H1 (cell line): ENCODE measurements around the gene ZNF598. TPM values are rescaled to one million over a fixed set of nuclear protein-coding genes. Genes with fewer than 3 reads are reported as not detected.

Source experiments
- CTCF ChIA-PET: fragments of 300-600 bp; sonication (Branson Sonifier 250); formaldehyde crosslinking; loops from one replicate; lab custom pipeline; 2021; ENCODE audit not compliant: partially characterized antibody; lab: Charles Lee
- POLR2A ChIA-PET: fragments of 300-600 bp; sonication (Branson Sonifier 250); formaldehyde crosslinking; loops from one replicate; lab custom pipeline; 2021; ENCODE audit warnings: inconsistent platforms; ENCODE audit not compliant: partially characterized antibody; lab: Charles Lee
- DNase-seq, 2 experiments: peaks; one replicate each; pipeline versions ENCODE4 v3.0.0 to v3.0.0-alpha.2; 2010 to 2022; ENCODE audit warnings: low spot score in 2 of 2, low read depth in 1 of 2, mixed read lengths in 1 of 2
- FAIRE-seq: peaks from 2 replicates; lab custom pipeline; 2011; peaks lifted over from hg19 to GRCh38; lab: Jason Lieb, UNC
- H2AFZ ChIP-seq: 2 replicates; pipeline ENCODE4 v1.8.1; 2012; ENCODE audit warnings: low read length, inconsistent platforms
- H2AK5ac ChIP-seq: 2 replicates; pipeline ENCODE4 v1.6.1; 2013; ENCODE audit warnings: low read depth, low read length
- H2BK120ac ChIP-seq: replicated peaks from 2 replicates; pipeline ENCODE3; 2013; ENCODE audit warnings: low read depth, low read length, inconsistent platforms
- H2BK12ac ChIP-seq: 2 replicates; pipeline ENCODE4 v1.6.1; 2013; ENCODE audit warnings: low read depth, low read length
- H2BK15ac ChIP-seq: 2 replicates; pipeline ENCODE4 v1.6.1; 2013; ENCODE audit warnings: low read length
- H2BK20ac ChIP-seq: 2 replicates; pipeline ENCODE4 v1.6.1; 2013; ENCODE audit warnings: low read length
- H2BK5ac ChIP-seq: 2 replicates; pipeline ENCODE4 v1.6.1; 2013; ENCODE audit warnings: low read depth, low read length
- H3K14ac ChIP-seq: 2 replicates; pipeline ENCODE4 v1.6.1; 2013; ENCODE audit warnings: inconsistent platforms; ENCODE audit not compliant: insufficient read length
- H3K18ac ChIP-seq: 2 replicates; pipeline ENCODE4 v1.6.1; 2013; ENCODE audit warnings: low read length; ENCODE audit errors: extremely low read depth
- H3K23ac ChIP-seq: 2 replicates; pipeline ENCODE4 v1.6.1; 2013; ENCODE audit warnings: inconsistent platforms; ENCODE audit not compliant: insufficient read length
- H3K23me2 ChIP-seq: 2 replicates; pipeline ENCODE4 v1.6.1; 2013; ENCODE audit warnings: low read depth, low read length
- H3K27ac ChIP-seq: 2 replicates; pipeline ENCODE4 v1.6.1; 2011; ENCODE audit warnings: low read depth, low read length, inconsistent platforms
- H3K27me3 ChIP-seq, 4 experiments: replicated peaks in 1 of 4; 1 replicate in 1 of 4; 2 replicates in 3 of 4; pipeline versions ENCODE4 v1.6.1 to v1.8.1; 2011 to 2013; ENCODE audit warnings: low read length in 3 of 4, mild to moderate bottlenecking in 3 of 4, inconsistent platforms in 2 of 4, mixed read lengths in 2 of 4, moderate library complexity in 1 of 4; ENCODE audit not compliant: control insufficient read depth in 3 of 4, insufficient read depth in 3 of 4; ENCODE audit errors: extremely low read depth in 1 of 4
- H3K36me3 ChIP-seq, 4 experiments: 2 replicates each; pipeline versions ENCODE4 v1.6.1 to v1.8.1; 2011 to 2013; ENCODE audit warnings: mild to moderate bottlenecking in 4 of 4, low read length in 3 of 4, moderate library complexity in 2 of 4, control low read depth in 1 of 4, inconsistent platforms in 1 of 4; ENCODE audit not compliant: insufficient read depth in 4 of 4, control insufficient read depth in 2 of 4
- H3K4ac ChIP-seq: replicated peaks from 2 replicates; pipeline ENCODE3; 2013; ENCODE audit warnings: low read length, low read depth, mixed read lengths, inconsistent platforms; ENCODE audit not compliant: insufficient read length
- H3K4me1 ChIP-seq, 4 experiments: replicated peaks in 1 of 4; 1 replicate in 1 of 4; 2 replicates in 3 of 4; pipeline versions ENCODE4 v1.6.1 to v1.8.1; 2011 to 2013; ENCODE audit warnings: low read length in 3 of 4, inconsistent platforms in 2 of 4, mixed read lengths in 1 of 4; ENCODE audit not compliant: insufficient read depth in 4 of 4, control insufficient read depth in 3 of 4
- H3K4me2 ChIP-seq, 2 experiments: 2 replicates each; pipeline versions ENCODE4 v1.6.1 to v1.8.1; 2011 to 2013; ENCODE audit warnings: low read depth in 2 of 2, low read length in 2 of 2, control low read depth in 1 of 2, inconsistent platforms in 1 of 2, mild to moderate bottlenecking in 1 of 2; ENCODE audit not compliant: insufficient read depth in 1 of 2
- H3K4me3 ChIP-seq, 4 experiments: fragments of 200-600, 300-600 bp in 1 of 4; sonication (generic), shearing (Covaris generic), sonication (Bioruptor Twin) in 1 of 4; 2 replicates each; pipeline versions ENCODE4 v1.5.1 to v1.8.1; 2011 to 2016; ENCODE audit warnings: low read length in 4 of 4, low read depth in 3 of 4, control low read depth in 2 of 4, inconsistent platforms in 2 of 4, mild to moderate bottlenecking in 2 of 4, mixed read lengths in 1 of 4, moderate library complexity in 1 of 4; ENCODE audit not compliant: insufficient read depth in 2 of 4; ENCODE audit errors: extremely low read depth in 1 of 4
- H3K56ac ChIP-seq: replicated peaks from 2 replicates; pipeline ENCODE3; 2013; ENCODE audit warnings: low read depth, mild to moderate bottlenecking, mixed read lengths, low read length, inconsistent platforms; ENCODE audit not compliant: insufficient read length
- H3K79me1 ChIP-seq: 2 replicates; pipeline ENCODE4 v1.6.1; 2013; ENCODE audit warnings: low read depth, low read length, control low read depth
- H3K79me2 ChIP-seq, 2 experiments: 2 replicates each; pipeline versions ENCODE4 v1.6.1 to v1.8.1; 2012 to 2013; ENCODE audit warnings: low read length in 2 of 2, mild to moderate bottlenecking in 2 of 2, inconsistent platforms in 1 of 2; ENCODE audit not compliant: insufficient read depth in 2 of 2, control insufficient read depth in 1 of 2
- H3K9ac ChIP-seq, 4 experiments: replicated peaks in 1 of 4; 1 replicate in 1 of 4; 2 replicates in 3 of 4; pipeline versions ENCODE4 v1.6.1 to v1.8.1; 2011 to 2013; ENCODE audit warnings: low read depth in 3 of 4, low read length in 3 of 4, control low read depth in 2 of 4, mild to moderate bottlenecking in 2 of 4, moderate library complexity in 2 of 4, inconsistent platforms in 1 of 4; ENCODE audit errors: extremely low read depth in 1 of 4
- H3K9me3 ChIP-seq, 2 experiments: 2 replicates each; pipeline versions ENCODE4 v1.6.1 to v1.8.1; 2012 to 2013; ENCODE audit warnings: mild to moderate bottlenecking in 2 of 2, moderate library complexity in 2 of 2, control low read depth in 1 of 2, inconsistent platforms in 1 of 2, low read depth in 1 of 2, low read length in 1 of 2, mixed read lengths in 1 of 2; ENCODE audit not compliant: insufficient read depth in 2 of 2
- H4K20me1 ChIP-seq, 2 experiments: replicated peaks in 1 of 2; 2 replicates each; pipeline versions ENCODE3 to v1.8.1; 2011 to 2013; ENCODE audit warnings: inconsistent platforms in 2 of 2, low read length in 2 of 2, mild to moderate bottlenecking in 1 of 2; ENCODE audit not compliant: insufficient read depth in 2 of 2, control insufficient read depth in 1 of 2
- H4K5ac ChIP-seq: 2 replicates; pipeline ENCODE4 v1.6.1; 2013; ENCODE audit warnings: low read length, low read depth, mixed read lengths, inconsistent platforms; ENCODE audit not compliant: insufficient read length
- H4K8ac ChIP-seq: 2 replicates; pipeline ENCODE4 v1.8.0; 2013; ENCODE audit warnings: mild to moderate bottlenecking, moderate library complexity, low read length, inconsistent platforms; ENCODE audit not compliant: insufficient read depth; ENCODE audit errors: extremely low read depth
- H4K91ac ChIP-seq: replicated peaks from 2 replicates; pipeline ENCODE3; 2013; ENCODE audit warnings: low read length, mixed read lengths, inconsistent platforms; ENCODE audit not compliant: insufficient read length
- BACH1 ChIP-seq: IDR thresholded peaks from 2 replicates; pipeline ENCODE4 v1.6.1; 2012; ENCODE audit warnings: low read length, improper control_type of control experiment
- HDAC2 ChIP-seq, 2 experiments: fragments of 300-600 bp in 1 of 2; sonication (generic) in 1 of 2; IDR thresholded peaks; 2 replicates each; pipeline ENCODE4 v1.6.1; 2011 to 2012; ENCODE audit warnings: low read depth in 2 of 2, low read length in 2 of 2, mild to moderate bottlenecking in 2 of 2, moderate library complexity in 2 of 2, borderline replicate concordance in 1 of 2, inconsistent platforms in 1 of 2
- POLR2A ChIP-seq, 2 experiments: IDR thresholded peaks; 1 replicate in 1 of 2; 2 replicates in 1 of 2; pipeline ENCODE4 v1.6.1; 2011; ENCODE audit warnings: low read depth in 2 of 2, low read length in 2 of 2, mild to moderate bottlenecking in 2 of 2; ENCODE audit errors: control extremely low read depth in 1 of 2
- POLR2AphosphoS5 ChIP-seq: IDR thresholded peaks from 2 replicates; pipeline ENCODE4 v1.6.1; 2011; ENCODE audit warnings: low read depth, low read length
- RFX5 ChIP-seq: IDR thresholded peaks from 2 replicates; pipeline ENCODE4 v1.6.1; 2011; ENCODE audit warnings: low read depth, low read length, improper control_type of control experiment, borderline replicate concordance
- SAP30 ChIP-seq: fragments of 300-600 bp; sonication (generic); IDR thresholded peaks from 2 replicates; pipeline ENCODE4 v1.7.1; 2012; ENCODE audit warnings: low read length, moderate library complexity, mild to moderate bottlenecking, inconsistent platforms; ENCODE audit not compliant: insufficient read depth, insufficient replicate concordance
- SIN3A ChIP-seq, 2 experiments: IDR thresholded peaks in 1 of 2; conservative IDR thresholded peaks in 1 of 2; 2 replicates each; pipeline ENCODE4 v1.6.1; 2011 to 2012; ENCODE audit warnings: low read length in 2 of 2, improper control_type of control experiment in 1 of 2, low read depth in 1 of 2, mild to moderate bottlenecking in 1 of 2
- SIX5 ChIP-seq: IDR thresholded peaks from 2 replicates; pipeline ENCODE4 v1.6.1; 2011; ENCODE audit warnings: mild to moderate bottlenecking, low read depth, low read length
- WGBS, 2 experiments: shearing (Covaris generic) in 1 of 2; methylation state at CpG; one replicate each; pipeline versions ENCODE4 v1.1.6 to v1.1.7; 2013 to 2015; ENCODE audit warnings: low lambda C conversion rate in 2 of 2, mixed read lengths in 2 of 2, inconsistent platforms in 1 of 2, low coverage in 1 of 2, missing lambda C conversion rate in 1 of 2; ENCODE audit not compliant: insufficient replicate concordance in 2 of 2, insufficient coverage in 1 of 2, insufficient read length in 1 of 2; ENCODE audit errors: extremely low coverage in 1 of 2, missing lambda C conversion rate in 1 of 2; 5-methylcytosine and 5-hydroxymethylcytosine counted together
- polyA plus RNA-seq, 7 experiments: library from polyadenylated mRNA; depleted of rRNA in 3 of 7; stranded (reverse) in 5 of 7; unstranded in 2 of 7; fragments of >200 nt in 5 of 7; fragments of 200-250 nt in 2 of 7; gene quantifications; 1 replicate in 5 of 7; 2 replicates in 1 of 7; 4 replicates in 1 of 7; pipeline versions ENCODE4 v1.2.1 to v1.2.3, GENCODE V29; 2011 to 2013; ENCODE audit warnings: missing spikeins in 2 of 7, mixed read lengths in 2 of 7
- total RNA-seq: library from RNA; stranded (reverse); fragmentation: NEBNext Ultra II Directional; extraction: Animal tissue kit (Norgen Biotek cat#: 25700); gene quantifications from 2 replicates; pipeline ENCODE4 v1.2.1, GENCODE V29; 2021

Gene ZNF598
- total and polyA plus RNA-seq, 2 of the 8 experiments (the other 6 are each of a cell fraction or from before 2014, with no cell fraction given), result 29.3 to 47.6 TPM

DNA sequence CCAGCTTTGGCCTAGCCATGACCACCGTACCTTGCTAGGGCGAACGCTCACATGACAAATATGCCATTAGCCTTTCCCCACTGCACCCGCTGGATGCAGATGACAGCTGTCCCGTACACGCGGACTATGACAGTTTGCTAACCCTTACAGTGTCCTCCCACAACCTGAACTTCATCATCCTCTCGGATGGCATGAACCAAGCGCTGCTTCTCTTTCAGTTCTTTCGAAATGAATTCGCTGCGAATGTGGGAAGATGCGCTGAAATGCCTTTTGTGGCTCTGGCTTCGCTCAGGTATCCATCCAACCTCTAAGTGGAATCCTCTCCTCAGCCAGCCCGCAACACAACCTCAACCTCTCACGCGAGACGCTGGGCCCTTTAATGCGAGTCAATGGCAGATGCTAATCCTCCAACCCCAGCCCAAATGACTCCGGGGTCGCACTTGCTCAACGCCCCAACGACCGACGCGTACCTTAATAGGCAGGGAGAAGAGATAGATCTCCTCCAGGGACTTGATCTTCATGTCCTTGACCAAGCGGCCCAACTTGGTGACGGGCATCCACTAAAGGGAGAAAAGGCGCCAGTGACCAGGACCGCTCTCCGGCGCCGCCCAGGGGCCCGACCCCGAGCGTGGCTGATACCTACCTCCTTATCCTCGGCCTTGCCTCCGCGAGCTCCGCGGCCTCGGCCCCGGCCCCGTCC is 45.7 kb downstream of the ZNF598 start:
- H3K36me3 ChIP-seq, result peaks cover 17 to 34% (median 28%) of the 10 kb centered on the region in 4 experiments
- H3K27ac ChIP-seq, result peak overlapping the region; percentile 94
- peak overlapping the region; percentile 98 to 99 (median 98) for H3K4me3 ChIP-seq
- FAIRE-seq (no peak), DNase-seq (no peak)
- peaks cover 10 to 38% of the 10 kb centered on the region in 2 experiments for H3K79me2 ChIP-seq
- no peaks in the 10 kb centered on the region for H3K9me3 ChIP-seq
- 6% methylated on average over 26 of the region's 44 CpGs; no CpG with 5 or more reads in 1 of the 2 experiments for WGBS, 2 experiments
- H3K9ac ChIP-seq, result peak overlapping the region; percentile 90 to 97 (median 93)
- peak overlapping the region; percentile 8 for H3K14ac ChIP-seq
- peaks cover 18% of the 10 kb centered on the region for H3K23me2 ChIP-seq
- no peak overlapping the region for H2BK20ac ChIP-seq
- peaks cover 12 to 17% of the 10 kb centered on the region in 2 experiments for H4K20me1 ChIP-seq
- no peak overlapping the region for H2BK12ac ChIP-seq
- H2BK120ac ChIP-seq, result no peak overlapping the region
- no peak overlapping the region for H2BK15ac ChIP-seq
- peak overlapping the region; percentile 74 for H3K4ac ChIP-seq
- H4K5ac ChIP-seq, result peak overlapping the region; percentile 30
- H2BK5ac ChIP-seq, result peak overlapping the region; percentile 57
- H3K18ac ChIP-seq, result peak overlapping the region; percentile 83; the same call in 1 of the 2 replicates
- H3K23ac ChIP-seq, result no peak overlapping the region
- TF ChIP-seq SIX5 (no peak), SIN3A (conservative IDR thresholded peaks at IDR 0.05 in 1 of 2, IDR thresholded peaks at IDR 0.05 in 1 of 2; ENCODE audit: low read depth in 1 of 2, low read length in 2 of 2) (peak in 1 of 2 experiments; percentile 41; a peak in 2 of 4 replicates), RFX5 (no peak), POLR2AphosphoS5 (peak; percentile 54; the same call in 1 of the 2 replicates), BACH1 (no peak), SAP30 (peak; percentile 95), POLR2A (IDR thresholded peaks at IDR 0.05; ENCODE audit: control extremely low read depth in 1 of 2, low read depth in 2 of 2, low read length in 2 of 2) (peak; percentile 30 to 59; a peak in 1 of 3 replicates), HDAC2 (IDR thresholded peaks at IDR 0.05; ENCODE audit: borderline replicate concordance in 1 of 2, low read depth in 2 of 2, low read length in 2 of 2) (peak in 1 of 2 experiments; percentile 73; a peak in 1 of 4 replicates)
- H3K27me3 ChIP-seq, result no peaks in the 10 kb centered on the region; a peak in 1 of 7 replicates
- peak overlapping the region; percentile 93 for H3K56ac ChIP-seq
- no peak overlapping the region; the same call in 1 of the 2 replicates for H2AK5ac ChIP-seq
- POLR2A ChIA-PET, result interaction anchor here (0.6 to 19.8 kb wide), 63 partner anchors 6 to 544 kb away, joined by 3 to 736 read pairs (median 5); partner anchors contain the start of genes EME2, FAHD1, GFER and HAGH
- peaks cover 11% of the 10 kb centered on the region for H3K79me1 ChIP-seq
- H2AFZ ChIP-seq, result no peak overlapping the region
- H4K8ac ChIP-seq, result peak overlapping the region; percentile 99
- H3K4me2 ChIP-seq, result peak overlapping the region; percentile 99 to 100
- peaks cover 0 to 22% (median 5%) of the 10 kb centered on the region in 4 experiments; a peak in 5 of 7 replicates for H3K4me1 ChIP-seq
- H4K91ac ChIP-seq, result no peak overlapping the region
- CTCF ChIA-PET, result interaction anchor here (0.5 to 3.0 kb wide), 6 partner anchors 12 to 97 kb away, joined by 3 to 9 read pairs (median 4); no protein-coding TSS in a partner anchor
